Urinary bladder (tissue), 4 donors: Measurements from ENCODE around the gene U2AF1. TPM values are rescaled to one million over a fixed set of nuclear protein-coding genes. Genes with fewer than 3 reads are reported as not detected.
"Not testable (repeated sequence)": the region's sequence is repeated elsewhere in the genome, so short reads cannot be mapped to it uniquely, and the experiment has no call there.

Experiments
- DNase-seq: peaks from one replicate; pipeline ENCODE4 v3.0.0-alpha.2; 2015; ENCODE audit errors: extremely low spot score
- H3K27ac ChIP-seq: one replicate; pipeline ENCODE4 v1.5.1; 2013; ENCODE audit warnings: low read depth, mild to moderate bottlenecking, moderate library complexity
- H3K36me3 ChIP-seq: one replicate; pipeline ENCODE4 v1.6.1; 2013; ENCODE audit warnings: mild to moderate bottlenecking, moderate library complexity; ENCODE audit not compliant: insufficient read depth
- H3K4me1 ChIP-seq: one replicate; pipeline ENCODE4 v1.6.1; 2013; ENCODE audit warnings: mild to moderate bottlenecking, moderate library complexity; ENCODE audit not compliant: insufficient read depth
- H3K4me3 ChIP-seq: one replicate; pipeline ENCODE4 v1.5.1; 2013; ENCODE audit warnings: low read depth, low read length
- WGBS: extraction: QIAGEN DNeasy Blood & Tissue Kit; methylation state at CpG from one replicate; pipeline ENCODE4 v1.1.7; 2013; 5-methylcytosine and 5-hydroxymethylcytosine counted together
- polyA plus RNA-seq: library from polyadenylated mRNA; stranded (reverse); fragments of 200-250 nt; gene quantifications from one replicate; pipeline ENCODE4 v1.2.3, GENCODE V29; 2013
- total RNA-seq: library from RNA; depleted of rRNA; stranded (reverse); fragments of >200 nt; gene quantifications from one replicate; pipeline ENCODE4 v1.2.3, GENCODE V29; 2014
- donor health status: healthy with polysubstance abuse.
- donor health status: healthy.

The U2AF1 gene
- total and polyA plus RNA-seq, 2 donors = 46.9 to 48.2 TPM

DNA sequence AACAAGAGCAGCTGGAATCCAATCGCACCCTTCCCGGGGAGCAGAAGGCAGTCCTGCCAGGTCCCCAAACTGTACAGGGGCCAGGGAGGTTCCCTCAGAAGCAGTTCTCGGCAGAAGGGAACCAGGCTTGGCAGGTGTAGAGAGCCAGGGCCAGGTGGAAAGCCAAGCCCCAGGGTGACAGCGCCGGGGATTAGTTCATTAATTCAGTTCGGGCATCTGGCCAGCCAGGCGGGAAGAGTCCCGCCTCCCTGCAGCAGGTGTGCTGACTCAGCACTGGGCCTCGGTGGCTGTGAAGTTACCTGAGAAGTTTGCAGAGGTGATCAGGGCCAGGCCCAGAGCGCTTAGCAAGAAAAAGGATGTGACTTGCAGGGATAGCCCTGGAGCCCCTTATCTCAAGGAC, 37.7 kb downstream of the U2AF1 start:
- DNase-seq, H3K4me3 ChIP-seq, H3K27ac ChIP-seq, H3K4me1 ChIP-seq, H3K36me3 ChIP-seq: not testable (repeated sequence)
- WGBS = no CpG with 5 or more reads among the region's 10 CpGs

GRCh38 chr21:43068065-43068464, 39.3 kb downstream of the U2AF1 start:
- not testable (repeated sequence) for H3K4me1 ChIP-seq, H3K4me3 ChIP-seq, H3K36me3 ChIP-seq, DNase-seq, H3K27ac ChIP-seq
- 91% methylated on average over 4 of the region's 12 CpGs for WGBS

DNA sequence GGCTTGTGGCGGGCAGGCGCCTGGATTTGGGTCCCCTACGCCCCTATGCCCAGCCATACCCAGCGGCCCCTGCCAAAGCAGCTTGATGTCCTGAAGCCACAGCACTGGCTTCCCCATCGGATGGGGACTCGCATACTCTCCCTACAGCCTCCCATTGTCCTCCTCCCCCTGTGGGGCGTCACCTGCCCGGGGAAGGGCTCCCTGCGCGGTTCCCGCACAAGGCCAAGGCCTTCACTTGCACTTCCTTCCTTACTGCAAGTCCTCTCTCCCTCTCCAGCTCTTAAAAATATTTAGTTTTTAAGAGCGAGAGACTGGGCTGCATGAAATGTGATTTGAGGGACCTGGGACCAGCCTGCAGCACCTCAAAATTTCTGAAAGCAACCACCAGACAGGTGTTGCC, 40.7 kb downstream of the U2AF1 start:
- H3K4me1 ChIP-seq, H3K27ac ChIP-seq, DNase-seq, H3K4me3 ChIP-seq, H3K36me3 ChIP-seq: not testable (repeated sequence)
- WGBS = 85% methylated on average over 1 of the region's 12 CpGs

DNA sequence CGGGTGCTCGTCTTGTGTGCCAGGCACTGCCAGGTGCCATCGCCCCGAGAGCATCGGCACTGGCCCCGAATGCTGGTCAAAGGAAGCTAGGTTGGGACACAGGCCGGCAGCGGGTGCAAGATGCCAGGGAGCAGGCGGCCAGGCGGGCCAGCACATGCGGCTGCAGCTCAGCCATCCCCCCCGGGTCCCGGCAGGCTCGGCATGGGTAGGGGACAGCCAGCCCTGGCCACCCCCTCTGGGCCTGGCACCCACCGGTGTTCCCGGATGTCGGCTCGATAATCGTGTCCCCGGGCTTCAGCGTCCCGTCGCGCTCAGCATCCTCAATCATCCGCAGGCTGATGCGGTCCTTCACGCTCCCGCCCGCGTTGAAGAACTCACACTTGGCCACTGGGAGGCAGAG, 41.4 kb downstream of the U2AF1 start:
- H3K4me3 ChIP-seq, H3K4me1 ChIP-seq, H3K27ac ChIP-seq, H3K36me3 ChIP-seq, DNase-seq: not testable (repeated sequence)
- WGBS = 98% methylated on average over 10 of the region's 30 CpGs

- no CpG with 5 or more reads among the region's 22 CpGs for WGBS
- DNase-seq, H3K4me1 ChIP-seq, H3K27ac ChIP-seq, H3K4me3 ChIP-seq, H3K36me3 ChIP-seq: not testable (repeated sequence)
Measured at GRCh38 chr21:43064265-43064917, 43.0 kb downstream of the U2AF1 start.

GRCh38 chr21:43062955-43063664, 44.3 kb downstream of the U2AF1 start:
- DNase-seq, H3K36me3 ChIP-seq, H3K4me1 ChIP-seq, H3K27ac ChIP-seq, H3K4me3 ChIP-seq: not testable (repeated sequence)
- 94% methylated on average over 2 of the region's 28 CpGs for WGBS

DNA sequence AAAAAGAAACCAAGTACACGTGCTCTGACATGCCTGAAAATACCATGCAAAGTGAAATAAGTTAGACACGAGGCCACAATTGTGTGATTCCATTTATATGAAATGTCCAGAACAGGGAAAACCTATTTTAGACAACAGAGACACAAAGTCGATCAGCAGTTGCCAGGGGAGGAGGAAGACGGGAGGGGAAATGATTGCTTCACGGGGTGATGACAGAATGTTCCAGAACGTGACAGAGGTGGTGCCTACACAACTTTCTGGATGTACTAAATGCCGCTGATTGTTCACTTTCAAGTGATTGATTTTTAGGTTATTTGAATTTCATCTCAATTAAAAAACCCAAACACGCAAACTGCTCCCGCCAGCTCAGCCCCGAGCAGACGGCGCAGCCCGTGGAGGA, 54.3 kb downstream of the U2AF1 start:
- no CpG with 5 or more reads among the region's 13 CpGs for WGBS
- not testable (repeated sequence) for DNase-seq, H3K4me3 ChIP-seq, H3K27ac ChIP-seq, H3K36me3 ChIP-seq, H3K4me1 ChIP-seq

DNA sequence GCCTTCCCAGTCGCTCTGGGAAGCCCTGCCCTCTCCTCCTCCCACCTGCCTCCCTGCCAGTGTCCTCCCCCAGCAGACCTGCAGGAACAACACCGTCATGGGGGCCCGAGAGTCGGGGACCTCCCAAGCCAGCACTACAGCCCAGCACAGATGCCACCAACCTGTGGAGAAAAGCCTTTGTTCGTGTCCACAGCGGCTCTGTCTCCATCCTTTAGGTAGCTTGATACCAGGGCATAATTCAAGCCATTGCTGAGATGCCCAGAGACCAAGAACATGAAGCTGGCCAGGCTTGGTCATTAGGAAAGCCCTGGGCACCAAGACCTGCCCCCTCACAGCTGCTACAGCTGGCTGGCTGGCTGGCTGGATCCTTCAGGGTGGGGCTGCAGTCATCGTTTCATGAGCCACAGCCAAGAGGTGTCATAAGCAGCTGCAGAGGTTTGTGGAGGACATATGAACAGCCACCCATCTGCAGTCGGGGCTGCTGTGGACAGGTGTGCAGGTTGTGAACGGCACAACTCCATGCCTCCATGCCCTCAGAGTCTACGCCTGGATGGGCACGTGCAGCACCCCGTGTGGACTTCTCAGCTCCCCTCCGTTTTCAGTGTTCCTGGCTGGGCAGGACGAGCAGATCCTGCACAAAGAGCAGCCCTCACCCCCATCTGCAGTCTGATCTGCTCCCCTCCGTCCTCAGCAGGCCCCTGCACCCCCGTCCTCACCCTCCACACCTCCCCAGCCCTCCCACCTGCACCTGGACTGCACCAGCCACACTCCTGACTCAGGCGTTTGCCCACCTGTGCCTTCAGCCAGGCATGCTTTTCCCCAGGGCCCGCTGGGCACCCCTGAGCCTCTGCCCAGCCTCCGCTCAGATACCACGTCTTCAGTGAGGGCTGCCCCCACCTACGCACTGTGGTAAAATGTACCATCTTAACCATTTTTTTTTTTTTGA, 61.2 kb downstream of the U2AF1 start:
- H3K4me3 ChIP-seq, H3K27ac ChIP-seq, H3K4me1 ChIP-seq, H3K36me3 ChIP-seq, DNase-seq: not testable (repeated sequence)
- WGBS = 44% methylated on average over 19 of the region's 21 CpGs

DNA sequence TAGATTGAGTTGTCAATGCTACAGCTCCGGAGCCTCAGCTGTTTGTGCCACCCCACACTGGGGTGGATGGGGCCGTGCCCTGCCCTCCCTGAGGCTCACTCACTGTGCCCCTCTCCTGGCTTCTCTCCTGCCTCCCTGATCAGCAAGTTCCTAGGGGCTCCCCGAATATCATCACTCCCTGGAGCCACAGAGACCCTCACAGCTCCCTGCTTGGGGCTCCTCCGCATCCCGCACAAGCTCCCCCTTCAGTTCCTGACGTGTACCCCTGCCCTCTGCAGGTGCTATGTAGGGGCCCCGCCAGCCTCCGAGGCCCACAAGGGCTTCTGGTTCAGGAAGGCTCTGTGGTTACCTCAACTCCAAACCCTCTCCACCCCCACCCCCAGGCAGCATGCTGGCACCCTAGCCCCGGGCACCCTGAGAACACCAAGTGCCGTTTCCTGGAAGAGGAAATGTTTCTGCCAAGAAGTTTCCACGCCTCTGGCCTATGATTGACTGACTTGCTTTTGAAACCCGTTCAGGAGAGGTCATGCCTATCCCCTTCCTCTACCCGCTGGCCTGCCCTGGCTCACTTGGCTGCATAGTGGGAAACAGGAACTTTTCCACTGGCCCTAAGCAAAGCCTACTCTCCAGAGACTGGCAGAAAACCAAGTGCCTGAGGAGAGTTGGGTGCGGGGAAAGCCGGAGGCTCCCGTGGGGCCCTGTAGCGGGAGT, 62.0 kb downstream of the U2AF1 start:
- H3K27ac ChIP-seq, H3K4me3 ChIP-seq, H3K36me3 ChIP-seq, DNase-seq, H3K4me1 ChIP-seq: not testable (repeated sequence)
- 60% methylated on average over 8 of the region's 17 CpGs for WGBS

DNA sequence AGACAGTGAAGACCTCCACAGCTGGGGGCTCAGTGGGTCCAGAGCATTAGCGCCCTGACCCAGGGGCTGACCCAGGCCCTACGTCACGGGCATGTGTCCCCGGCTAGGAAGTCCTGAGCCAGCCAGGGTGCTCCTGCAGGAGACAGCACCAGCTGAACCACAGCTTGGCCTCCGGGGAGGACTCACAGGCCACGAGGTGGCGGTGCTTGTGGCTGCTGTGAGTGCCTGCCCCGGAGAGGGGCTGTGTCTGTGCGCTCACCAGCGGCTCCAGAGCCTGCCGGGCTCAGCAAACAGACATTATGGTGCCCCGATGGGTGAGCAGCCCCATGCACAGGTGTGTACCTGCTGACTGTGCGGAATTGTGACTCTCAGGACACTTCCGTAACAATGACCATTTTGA, 62.8 kb downstream of the U2AF1 start:
- not testable (repeated sequence) for H3K36me3 ChIP-seq, H3K27ac ChIP-seq, DNase-seq, H3K4me3 ChIP-seq, H3K4me1 ChIP-seq
- 86% methylated on average over 9 of the region's 14 CpGs for WGBS

GRCh38 chr21:43043291-43043690, 64.1 kb downstream of the U2AF1 start:
- H3K4me1 ChIP-seq, DNase-seq, H3K36me3 ChIP-seq, H3K27ac ChIP-seq, H3K4me3 ChIP-seq: not testable (repeated sequence)
- WGBS = 94% methylated on average over 5 of the region's 14 CpGs
